ENCODE results near the gene LY6G5B.

GRCh38 chr6:31687321-31687720, 17.5 kb downstream of the LY6G5B start:
- no peak for TF ChIP-seq CTCF (IDR thresholded peaks at IDR 0.05)
- no peak for TF ChIP-seq POLR2AphosphoS5 (IDR thresholded peaks at IDR 0.05)
- TF ChIP-seq POLR2A (IDR thresholded peaks at IDR 0.05), result no peak
- TF ChIP-seq EP300 (IDR thresholded peaks at IDR 0.05), result no peak
